GM21367 (cell line): ENCODE results near the gene SDC3.
"Not testable (repeated sequence)": the region's sequence is repeated elsewhere in the genome, so short reads cannot be mapped to it uniquely, and the experiment has no call there.

ENCODE experiments used
- ATAC-seq: cut with Tn5 transposase; IDR thresholded peaks from one replicate; pipeline ENCODE4 v1.9.1; 2021; ENCODE audit not compliant: unreplicated experiment

Gene SDC3

DNA sequence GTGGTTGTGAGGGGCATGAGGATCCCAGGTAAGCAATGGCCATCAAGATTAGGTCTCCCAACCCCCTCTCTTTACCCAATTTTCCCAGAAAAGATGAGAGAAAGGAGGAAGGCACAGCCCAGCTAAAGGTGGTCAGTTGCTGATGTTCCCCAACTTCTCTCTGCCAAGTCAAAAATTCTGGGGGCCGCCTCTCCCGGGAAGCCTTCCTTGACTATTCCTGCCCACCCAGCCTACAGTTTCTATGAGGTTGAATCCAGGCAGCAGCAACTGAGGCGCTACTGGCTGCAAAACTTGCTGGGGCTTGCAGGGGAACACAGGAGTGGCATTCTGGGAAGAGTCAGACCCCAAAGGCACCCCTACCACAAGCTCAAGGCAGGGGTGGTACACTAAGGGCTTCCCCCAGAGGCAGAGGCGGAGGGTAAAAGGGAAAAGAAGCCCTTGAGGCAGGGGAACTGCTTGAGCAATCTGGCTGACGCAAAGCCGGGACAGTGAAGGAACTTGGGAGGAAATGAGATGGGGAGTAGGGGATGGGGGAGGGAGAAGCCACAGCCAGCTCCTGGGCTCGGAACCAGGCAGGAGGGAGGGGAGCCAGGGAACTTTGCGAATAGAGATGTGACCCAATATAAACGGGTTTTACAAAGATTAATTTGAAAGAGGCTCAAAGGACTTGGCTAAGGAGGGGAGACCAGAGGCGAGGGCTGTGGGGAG, 31.2 kb downstream of the SDC3 start:
- no peak for ATAC-seq

DNA sequence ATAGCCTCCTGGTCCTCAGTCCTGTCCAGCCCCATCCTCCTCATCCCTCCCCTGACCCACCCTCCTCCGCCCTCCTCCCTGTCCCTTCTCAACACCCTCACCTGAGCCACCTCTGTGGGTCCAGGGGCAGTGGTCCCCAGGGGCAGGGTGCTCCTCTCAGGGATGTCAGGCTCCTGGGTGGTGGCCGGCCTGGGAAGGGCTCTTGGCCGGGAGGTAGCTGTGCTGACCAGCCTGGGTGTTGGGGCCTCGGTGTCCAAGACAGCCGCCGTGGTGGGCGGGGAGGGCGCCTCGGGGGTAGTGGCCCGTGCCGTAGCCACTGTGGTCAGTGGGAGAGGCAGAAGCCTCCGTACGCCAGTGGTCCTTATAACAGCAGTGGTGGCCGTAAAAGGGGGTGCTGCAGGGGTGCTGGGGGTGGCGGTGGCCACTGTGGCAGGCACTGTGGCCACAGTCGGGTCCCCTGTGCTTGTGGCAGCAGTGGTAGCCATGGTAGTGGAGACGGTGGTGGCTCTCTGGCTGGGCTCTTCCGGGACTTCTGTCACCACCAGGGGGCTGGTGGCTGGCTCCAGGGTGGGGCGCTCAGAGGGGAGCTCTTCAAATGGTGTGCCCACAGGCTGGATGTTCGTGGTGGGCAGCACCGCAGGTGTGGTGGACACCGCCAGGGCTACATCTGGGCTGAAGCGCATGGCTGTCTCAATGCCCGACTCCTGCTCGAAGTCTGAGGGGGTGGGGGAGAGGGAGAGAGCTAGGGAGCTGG, 31.9 kb downstream of the SDC3 start:
- no peak for ATAC-seq

DNA sequence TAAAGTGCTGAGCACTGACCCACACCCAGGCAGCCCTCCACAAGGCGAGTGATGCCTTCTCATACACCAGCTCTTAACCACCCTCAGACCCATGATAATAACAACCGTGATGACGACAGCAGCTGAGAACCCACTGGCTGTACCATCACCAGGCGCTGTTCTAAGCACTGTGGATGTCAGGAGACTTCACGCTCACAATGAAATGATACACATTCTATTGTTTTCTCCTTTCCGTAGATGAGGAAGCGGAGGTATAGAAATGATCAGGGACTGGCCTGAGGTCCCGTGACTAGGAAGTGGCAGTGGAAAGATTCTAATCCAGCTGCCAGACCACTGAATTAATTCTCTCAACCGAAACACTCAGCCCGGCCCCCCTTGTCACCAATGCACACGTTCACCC, 32.6 kb downstream of the SDC3 start:
- no peak for ATAC-seq

DNA sequence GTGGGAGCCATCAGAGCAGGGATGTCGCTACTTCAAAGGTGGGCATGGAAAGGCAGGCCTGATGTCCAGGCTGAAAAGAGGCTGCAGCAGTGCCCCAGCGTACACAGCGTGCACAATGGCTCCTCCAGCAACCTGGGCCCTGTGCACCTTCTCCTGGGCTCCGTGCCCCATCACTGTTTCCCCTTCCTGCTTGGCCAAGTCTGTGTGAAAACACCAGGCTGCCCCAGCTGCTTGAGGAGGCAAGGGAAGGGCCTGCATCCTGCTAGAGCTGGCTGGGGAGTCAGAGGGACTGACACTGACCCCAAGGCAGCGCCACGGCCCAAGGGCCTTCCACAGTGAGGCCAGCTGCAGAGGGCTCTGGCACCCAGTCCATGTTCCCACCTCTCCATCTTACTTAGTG, 33.4 kb downstream of the SDC3 start:
- no peak for ATAC-seq

DNA sequence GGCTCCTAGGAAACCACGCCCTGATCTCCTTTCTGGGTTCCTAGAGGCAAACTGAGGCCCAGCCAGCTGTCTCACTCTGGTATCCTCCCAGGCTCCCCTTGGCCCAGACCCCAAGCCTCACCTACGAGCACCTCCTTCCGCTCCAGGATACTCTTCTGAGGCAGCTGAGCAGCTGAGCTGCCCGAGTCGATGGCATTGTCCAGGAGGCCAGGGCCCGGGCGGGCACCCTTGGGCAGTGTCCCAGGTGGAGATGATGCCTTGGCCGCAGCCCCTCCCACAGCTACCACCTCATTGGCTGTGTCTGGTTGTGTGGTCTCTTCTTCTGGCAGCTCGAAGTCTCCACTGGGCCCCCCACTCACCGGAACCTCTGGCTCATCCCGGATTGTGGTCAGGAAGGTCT, 34.4 kb downstream of the SDC3 start:
- ATAC-seq, result no peak

DNA sequence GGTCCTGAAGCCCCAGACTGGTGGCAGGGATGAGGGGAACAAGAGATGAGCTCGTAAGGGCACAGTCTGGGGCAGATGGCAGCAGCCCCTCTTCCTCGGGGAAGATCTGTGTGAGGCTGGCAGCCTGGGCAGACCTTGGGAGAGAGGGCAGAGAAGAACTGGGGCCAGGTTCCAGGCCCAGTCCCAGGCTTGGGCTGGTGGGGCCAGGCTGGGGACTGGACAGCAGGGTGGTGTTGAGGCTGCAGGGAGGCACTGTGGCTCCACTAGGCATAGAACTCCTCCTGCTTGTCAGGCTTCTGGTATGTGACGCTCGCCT, 35.7 kb downstream of the SDC3 start:
- no peak for ATAC-seq

DNA sequence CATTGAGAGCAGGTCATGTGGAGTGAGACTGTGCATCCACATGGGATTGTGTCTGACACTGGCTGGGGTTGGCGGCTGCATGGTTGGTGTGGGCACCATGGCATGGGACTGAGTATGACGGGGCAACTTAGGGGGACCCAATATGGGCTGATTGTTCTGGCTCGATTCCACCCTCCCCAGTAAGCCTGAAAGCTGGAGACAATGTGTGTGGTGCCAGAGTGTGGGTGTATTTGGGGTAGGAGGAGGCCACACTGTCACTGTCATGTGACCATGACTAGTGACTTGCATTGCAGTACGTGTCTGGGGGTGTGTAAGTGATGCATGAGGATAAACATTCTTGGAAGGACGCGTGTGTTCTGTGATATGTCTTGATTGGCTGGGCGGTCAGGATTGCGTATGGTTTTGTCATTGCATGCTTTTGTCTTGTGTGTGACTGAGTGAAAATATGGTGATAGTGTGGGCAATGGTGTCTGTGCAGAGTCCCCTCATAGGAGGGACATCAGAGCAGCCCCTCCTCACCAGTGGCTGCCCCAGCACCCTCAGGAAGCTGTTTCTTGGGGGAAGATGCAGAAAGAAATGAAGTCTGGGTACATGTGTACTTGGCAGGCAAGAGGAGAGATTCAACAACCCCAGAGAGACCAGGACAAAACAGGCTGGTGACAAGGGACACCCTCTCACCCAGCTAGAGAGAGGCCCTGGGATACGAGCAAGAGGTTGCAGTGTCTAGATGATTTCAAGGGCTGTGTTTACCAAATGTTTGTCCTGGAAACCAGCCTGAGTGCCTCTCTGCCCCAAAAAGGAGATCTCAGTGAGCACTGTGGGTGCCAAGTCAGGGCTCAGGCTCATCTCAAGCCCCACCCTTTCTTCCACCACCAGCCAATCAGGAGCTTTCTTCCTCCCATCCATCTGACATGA, 36.3 kb downstream of the SDC3 start:
- no peak for ATAC-seq

DNA sequence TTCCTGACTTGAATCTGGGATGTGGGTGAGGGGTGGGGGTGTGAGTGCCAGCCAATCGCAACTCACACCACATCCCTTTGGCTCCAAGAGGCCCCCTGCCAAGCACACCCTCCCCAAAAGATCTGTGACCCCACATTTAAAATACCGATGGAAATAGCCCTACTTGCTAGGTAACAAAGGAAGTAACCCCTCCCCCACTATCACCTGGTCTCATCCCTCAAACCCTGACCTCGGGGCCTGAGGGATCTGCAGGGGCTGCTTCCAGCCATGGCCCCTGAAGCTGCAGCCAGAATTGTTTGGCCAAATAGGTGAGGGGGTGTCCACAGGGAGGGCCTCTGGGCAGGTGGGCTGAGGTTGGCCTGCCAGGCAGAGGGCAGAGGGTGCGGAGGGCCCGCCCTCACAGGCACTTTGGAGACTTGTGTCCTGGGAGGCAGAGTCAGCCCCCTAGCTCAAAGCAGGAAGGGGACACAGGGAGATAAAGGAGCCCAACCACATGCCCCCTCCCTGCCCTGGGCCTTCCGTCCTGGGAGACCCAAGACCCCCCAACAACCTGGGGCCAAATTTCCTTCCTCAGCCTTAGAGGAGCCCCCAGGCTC, 37.2 kb downstream of the SDC3 start:
- ATAC-seq, result no peak

DNA sequence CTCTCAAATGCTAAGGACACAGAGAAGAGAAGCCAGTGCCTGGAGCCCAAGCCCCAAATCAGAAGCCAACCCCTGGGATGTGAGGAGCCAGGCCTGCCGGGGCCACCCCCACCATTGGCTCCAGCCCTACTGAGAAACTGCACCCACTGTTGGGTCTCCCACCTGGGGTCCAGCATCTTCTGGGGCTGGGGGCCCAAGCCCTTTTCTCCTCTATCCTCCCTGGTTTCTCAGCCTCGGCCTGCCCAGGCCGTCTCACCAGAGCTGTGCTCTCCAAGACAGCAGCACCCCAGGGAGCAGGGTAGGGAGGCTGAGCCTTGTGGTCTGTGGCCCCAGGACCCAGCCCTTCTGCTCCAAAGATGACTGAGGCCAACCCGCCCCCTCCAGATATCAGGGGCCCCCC, 37.9 kb downstream of the SDC3 start:
- no peak for ATAC-seq

DNA sequence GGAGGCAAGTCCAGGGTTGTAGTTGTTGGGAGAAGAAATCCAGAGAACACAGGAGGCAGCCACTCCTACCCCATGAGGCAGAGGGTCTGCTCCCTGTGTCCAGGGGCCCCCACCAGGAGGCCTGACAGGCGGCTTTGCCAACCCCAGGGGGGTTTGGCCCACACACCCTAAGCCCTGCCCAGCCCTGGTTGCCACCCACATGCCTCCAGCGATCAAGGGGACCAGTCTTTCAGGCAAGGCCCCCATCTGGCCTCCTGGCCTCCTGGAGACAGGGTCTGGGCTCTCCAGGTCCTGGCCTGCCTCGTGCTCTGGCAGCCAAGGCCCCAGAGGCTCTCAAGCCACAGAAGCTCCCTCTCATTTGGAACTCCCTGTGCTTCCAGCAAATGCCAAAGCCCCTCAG, 38.5 kb downstream of the SDC3 start:
- ATAC-seq, result no peak

DNA sequence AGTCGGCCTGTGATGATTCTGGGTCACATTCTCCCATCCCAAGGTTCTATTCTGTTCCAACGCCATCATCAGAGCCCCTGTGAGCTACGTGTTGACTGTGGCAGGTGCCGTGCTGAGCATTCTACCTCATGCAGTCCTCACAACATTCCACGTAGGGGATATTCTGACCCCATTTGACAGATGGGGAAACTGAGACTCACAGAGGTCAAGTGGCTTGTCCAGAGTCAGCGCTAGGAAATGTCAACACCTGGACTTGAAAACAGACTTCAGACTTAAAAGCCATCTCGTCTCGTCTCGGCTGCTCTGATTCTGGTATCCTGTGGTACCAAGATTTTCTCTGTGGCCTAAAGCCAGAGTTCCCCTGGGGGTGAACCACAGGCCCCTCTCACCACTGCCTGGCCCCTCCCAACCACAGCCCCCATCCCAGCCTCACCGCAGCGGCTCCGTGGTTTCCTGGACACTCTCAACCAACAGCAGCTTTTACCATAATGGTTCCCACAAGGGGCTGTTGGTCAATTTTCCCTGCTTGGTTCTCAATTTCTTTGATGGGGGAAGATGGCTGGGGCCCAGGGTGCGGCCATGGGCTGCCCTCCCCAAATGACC, 39.6 kb downstream of the SDC3 start:
- ATAC-seq, result no peak

DNA sequence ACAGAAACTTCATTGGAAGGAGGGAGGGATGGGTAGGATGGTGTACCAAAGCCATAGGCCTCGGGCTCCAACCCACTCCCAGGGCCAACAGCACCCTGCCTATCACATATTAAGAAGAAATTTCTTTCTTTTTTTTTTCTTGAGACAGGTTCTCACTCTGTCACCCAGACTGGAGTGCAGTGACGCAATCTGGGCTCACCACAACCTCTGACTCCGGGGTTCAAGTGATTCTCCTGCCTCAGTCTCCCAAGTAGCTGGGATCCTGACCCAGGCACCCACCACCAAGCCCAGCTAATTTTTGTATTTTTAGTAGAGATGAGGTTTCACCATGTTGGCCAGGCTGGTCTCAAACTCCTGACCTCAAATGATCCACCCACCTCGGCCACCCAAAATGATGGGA, 40.5 kb downstream of the SDC3 start:
- ATAC-seq, result not testable (repeated sequence)

DNA sequence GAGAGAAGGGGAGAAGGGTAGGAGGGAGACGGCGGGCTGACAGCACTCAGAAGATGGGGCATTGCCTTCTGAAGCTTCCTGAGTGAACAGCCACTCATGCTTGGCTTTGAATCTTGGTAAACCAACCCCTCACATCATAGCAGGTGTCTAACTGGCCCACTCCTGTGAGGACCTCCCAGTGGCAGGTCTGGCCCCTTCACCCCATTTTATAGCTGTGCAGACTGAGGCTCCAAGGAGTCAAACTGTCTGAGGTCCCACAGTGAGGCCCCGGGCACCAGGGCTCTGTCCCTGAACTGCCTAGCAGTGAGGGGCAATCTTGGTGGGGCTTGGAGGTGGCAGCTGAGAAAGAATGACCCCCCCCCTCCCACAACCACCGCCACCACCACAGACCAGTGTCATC, 41.0 kb downstream of the SDC3 start:
- ATAC-seq, result no peak

DNA sequence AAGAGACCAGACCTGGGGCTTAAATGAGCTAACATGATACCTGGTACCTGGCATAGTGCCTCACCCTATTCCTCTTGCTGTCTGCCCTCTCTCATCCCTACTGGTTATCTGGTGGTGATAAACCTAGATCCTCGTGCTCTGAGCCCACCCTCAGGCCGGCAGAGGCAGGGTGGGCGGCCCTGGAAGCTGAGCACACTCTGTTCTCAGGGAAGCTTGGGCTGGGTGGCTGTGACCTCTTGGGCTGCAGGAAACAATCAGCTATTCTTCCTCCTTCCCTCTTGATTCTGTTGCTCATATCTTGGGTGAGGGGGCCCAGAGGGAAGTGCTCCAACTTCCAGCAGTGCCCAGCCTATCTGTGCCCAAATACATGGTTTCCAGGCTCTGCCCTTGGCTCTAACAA, 42.0 kb downstream of the SDC3 start:
- ATAC-seq, result no peak

DNA sequence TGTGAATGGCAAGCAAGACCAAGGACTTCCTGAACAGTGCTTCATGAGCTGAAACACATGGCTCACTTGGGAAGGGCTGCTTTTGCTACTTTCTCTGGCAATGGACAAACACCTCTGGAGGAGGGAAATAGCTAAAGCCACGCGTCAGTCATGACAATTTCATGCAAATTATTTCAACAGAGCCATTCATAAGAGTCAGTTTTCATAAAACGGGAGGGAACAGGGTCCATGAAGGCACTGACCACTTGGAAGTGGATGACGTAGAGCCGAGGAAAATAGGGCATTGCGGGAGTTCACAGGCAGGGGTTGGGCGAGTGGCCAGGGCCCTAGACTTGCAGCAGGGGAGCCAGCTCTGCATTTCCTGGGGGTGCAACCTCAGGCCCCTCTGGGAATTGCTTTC, 43.9 kb downstream of the SDC3 start:
- ATAC-seq, result no peak

DNA sequence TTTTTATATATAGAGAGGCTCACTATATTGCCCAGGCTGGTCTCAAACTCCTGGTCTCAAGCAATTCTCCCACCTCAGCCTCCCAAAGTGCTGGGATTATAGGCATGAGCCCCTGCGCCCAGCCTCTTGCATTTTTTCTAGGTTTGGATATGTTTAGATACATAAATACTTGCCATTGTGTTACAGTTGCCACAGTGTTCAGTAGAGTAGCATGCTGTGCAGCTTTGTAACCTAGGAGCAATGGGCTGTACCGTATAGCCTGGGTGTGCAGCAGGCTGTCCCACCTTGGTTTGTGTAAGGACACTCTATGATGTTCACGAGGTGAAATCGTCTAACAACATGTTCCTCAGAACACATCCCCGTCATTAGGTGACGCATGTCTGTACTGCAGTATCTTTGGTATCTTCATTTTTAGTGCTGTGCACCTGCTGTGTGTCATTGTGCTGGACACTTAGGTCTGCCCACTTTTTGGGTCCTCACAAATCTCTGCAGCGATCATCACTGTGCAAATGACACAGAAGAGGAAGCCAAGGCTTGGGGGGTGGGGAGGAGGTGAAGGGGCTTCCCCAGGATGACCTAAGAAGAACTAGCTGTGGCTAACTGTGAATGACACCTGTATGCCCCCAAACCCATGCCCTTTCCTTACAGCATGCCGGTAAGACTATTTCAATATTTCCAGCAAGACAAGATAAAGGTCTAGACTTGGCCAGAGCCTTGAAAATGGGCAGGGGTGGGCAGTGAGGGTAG, 44.5 kb downstream of the SDC3 start:
- ATAC-seq, result no peak

DNA sequence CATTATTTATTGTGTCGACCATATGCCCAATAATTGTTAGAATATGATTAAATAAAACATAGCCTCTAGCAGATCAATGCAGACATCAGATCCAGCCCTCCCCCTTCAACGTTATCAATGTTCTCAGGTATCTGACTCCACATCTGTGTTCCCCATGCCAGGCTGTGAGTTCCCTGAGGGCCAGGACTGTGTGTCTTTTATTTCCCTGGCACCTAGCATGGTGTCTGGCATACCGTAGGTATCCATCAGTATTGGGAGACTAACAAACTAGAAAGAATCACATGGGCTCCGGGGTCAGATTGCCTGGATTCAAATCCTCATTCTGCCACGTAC, 48.3 kb downstream of the SDC3 start:
- ATAC-seq, result no peak

DNA sequence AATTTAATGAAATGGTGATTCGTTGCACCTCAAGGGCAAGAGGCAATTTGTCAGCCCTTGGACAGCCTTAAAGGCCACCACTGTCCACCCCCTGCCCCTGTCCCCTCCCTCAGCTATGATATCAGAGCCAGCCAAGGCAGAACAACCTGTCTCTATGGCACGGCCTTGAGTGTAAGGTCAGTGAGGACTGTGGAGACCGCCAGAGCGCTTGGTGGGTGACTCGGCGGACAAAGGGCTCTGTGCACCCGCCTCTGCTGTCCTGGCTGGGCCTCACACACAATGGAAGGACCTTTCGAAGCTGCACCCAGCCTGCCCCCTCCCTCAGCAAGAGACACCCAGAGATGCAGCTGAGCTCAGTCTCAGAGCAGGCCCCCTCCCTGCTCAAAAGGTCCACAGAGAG, 50.6 kb downstream of the SDC3 start:
- ATAC-seq, result no peak

DNA sequence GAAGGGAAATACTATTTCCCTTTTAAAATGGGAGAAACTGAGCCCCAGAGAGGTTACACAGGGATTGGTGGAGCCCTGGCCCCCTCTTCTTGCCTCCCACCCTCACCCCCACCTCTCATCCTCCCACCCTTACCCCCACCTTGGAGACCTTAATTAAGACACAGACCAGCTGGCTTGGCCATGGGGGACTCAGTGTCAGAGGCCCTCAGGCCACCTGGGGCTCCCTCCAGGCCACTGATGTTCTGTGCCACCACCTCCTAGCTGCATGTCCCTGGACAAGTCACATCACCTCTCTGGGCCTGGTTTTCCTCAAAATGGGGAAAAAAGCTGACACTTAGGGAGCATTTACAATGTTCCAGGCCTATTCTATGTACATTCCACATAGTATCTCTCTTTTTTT, 51.5 kb downstream of the SDC3 start:
- ATAC-seq, result no peak

DNA sequence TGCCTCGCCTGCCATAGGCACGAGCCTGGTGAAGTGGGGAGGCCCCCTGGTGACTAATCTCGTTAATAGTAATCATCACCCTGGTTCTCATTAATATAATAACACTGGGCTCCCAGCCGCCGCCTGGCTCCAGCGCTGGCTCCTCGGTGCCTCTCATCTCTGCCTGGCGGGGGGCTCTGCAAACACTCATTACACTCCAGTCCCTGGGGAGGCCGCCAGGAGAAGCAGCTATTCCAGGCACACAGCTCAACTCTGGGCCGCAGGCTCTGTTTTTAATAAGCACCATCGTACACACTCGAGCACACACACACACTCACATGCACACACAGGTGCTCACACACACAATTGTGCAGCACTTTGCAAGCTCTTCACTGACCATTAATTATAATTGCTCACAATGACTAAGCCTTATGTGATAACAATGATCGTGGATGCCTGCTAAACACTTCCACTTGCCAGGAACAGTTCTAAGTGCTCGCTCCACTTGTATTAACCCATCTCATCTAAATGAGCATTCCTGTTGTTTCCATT, 52.2 kb downstream of the SDC3 start:
- no peak for ATAC-seq
